Karpas-422 (cell line): Measurements from ENCODE around the gene ATP7B. TPM values are rescaled to one million over a fixed set of nuclear protein-coding genes. Genes with fewer than 3 reads are reported as not detected.
"Not testable (repeated sequence)": the region's sequence is repeated elsewhere in the genome, so short reads cannot be mapped to it uniquely, and the experiment has no call there.

Experiments used
- DNase-seq: peaks from one replicate; pipeline ENCODE4 v3.0.0-alpha.2; 2015
- H2AFZ ChIP-seq: fragments of 200-600 bp; sonication (generic); 2 replicates; pipeline ENCODE4 v1.6.1; 2014; ENCODE audit warnings: antibody characterized with exemption, low read length, mixed read lengths
- H3K27ac ChIP-seq: fragments of 200-600 bp; sonication (generic); 2 replicates; pipeline ENCODE4 v1.5.1; 2014; ENCODE audit warnings: mild to moderate bottlenecking, low read length, moderate library complexity
- H3K27me3 ChIP-seq: fragments of 200-600 bp; sonication (generic); 2 replicates; pipeline ENCODE4 v1.6.1; 2014; ENCODE audit warnings: low read length, mixed read lengths
- H3K36me3 ChIP-seq: fragments of 200-600 bp; sonication (generic); 2 replicates; pipeline ENCODE4 v1.6.1; 2014; ENCODE audit warnings: low read length, mixed read lengths; ENCODE audit not compliant: insufficient read depth
- H3K4me1 ChIP-seq: fragments of 200-600 bp; sonication (generic); 2 replicates; pipeline ENCODE4 v1.6.1; 2014; ENCODE audit warnings: mild to moderate bottlenecking, low read length, mixed read lengths
- H3K4me2 ChIP-seq: fragments of 200-600 bp; sonication (generic); 2 replicates; pipeline ENCODE4 v1.6.1; 2014; ENCODE audit warnings: low read length, low read depth, mild to moderate bottlenecking; ENCODE audit not compliant: poor library complexity, severe bottlenecking
- H3K4me3 ChIP-seq: fragments of 200-600 bp; sonication (generic); 2 replicates; pipeline ENCODE4 v1.5.1; 2014; ENCODE audit warnings: mild to moderate bottlenecking, antibody characterized with exemption, low read length, mixed read lengths
- H3K79me2 ChIP-seq: fragments of 200-600 bp; sonication (generic); 2 replicates; pipeline ENCODE4 v1.6.1; 2014; ENCODE audit warnings: mild to moderate bottlenecking, low read length, mixed read lengths
- H3K9ac ChIP-seq: fragments of 200-600 bp; sonication (generic); 2 replicates; pipeline ENCODE4 v1.6.0; 2014; ENCODE audit warnings: low read length
- H3K9me2 ChIP-seq: fragments of 200-600 bp; sonication (generic), shearing (Covaris generic); replicated peaks from 2 replicates; pipeline ENCODE4 v1.6.0; 2014; ENCODE audit warnings: mild to moderate bottlenecking, low read length, moderate library complexity; ENCODE audit not compliant: insufficient read depth
- H3K9me3 ChIP-seq: fragments of 300-700, 200-600 bp; sonication (generic); 2 replicates; pipeline ENCODE4 v1.6.1; 2014; ENCODE audit warnings: low read length, mixed read lengths
- H4K20me1 ChIP-seq: fragments of 200-600 bp; sonication (generic); 2 replicates; pipeline ENCODE4 v1.6.1; 2014; ENCODE audit warnings: mild to moderate bottlenecking, antibody characterized with exemption, low read length, low read depth; ENCODE audit not compliant: insufficient read depth
- total RNA-seq: library from RNA; depleted of rRNA; stranded (reverse); fragments of >200 nt; shearing (Covaris generic); gene quantifications from 2 replicates; pipeline ENCODE4 v1.2.3, GENCODE V29; 2014; ENCODE audit warnings: low replicate concordance

ATP7B gene
- total RNA-seq, 1 experiment from 2014 or later = 1.1 TPM

DNA sequence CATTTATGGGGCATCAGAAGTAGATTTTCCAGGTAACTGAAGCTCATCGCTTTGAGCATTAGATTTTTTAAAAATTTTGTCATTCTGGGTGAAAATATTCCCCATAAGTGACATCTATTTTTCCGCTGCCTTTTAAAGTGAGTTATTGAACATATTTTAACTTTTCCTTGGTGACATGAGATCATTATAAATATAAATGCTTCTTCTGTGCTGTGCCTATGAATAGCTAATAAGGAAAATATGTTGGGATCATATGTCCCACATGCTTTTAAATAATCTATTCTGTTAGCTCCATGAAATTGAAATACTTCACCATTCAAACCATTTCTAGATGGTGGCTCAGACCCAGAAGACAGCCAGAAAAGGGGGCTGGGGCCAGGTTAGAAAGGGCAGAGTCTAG, 14.1 kb downstream of the ATP7B start:
- H3K4me3 ChIP-seq = no peak overlapping the region
- no peaks in the 10 kb centered on the region for H3K36me3 ChIP-seq
- H3K9ac ChIP-seq = no peak overlapping the region
- H3K79me2 ChIP-seq = no peaks in the 10 kb centered on the region
- no peaks in the 10 kb centered on the region for H3K9me2 ChIP-seq
- H3K27ac ChIP-seq = no peak overlapping the region
- H3K4me2 ChIP-seq = no peak overlapping the region
- no peak for DNase-seq
- H3K27me3 ChIP-seq = no peaks in the 10 kb centered on the region
- no peak overlapping the region for H2AFZ ChIP-seq
- H3K9me3 ChIP-seq = no peaks in the 10 kb centered on the region
- no peaks in the 10 kb centered on the region for H4K20me1 ChIP-seq
- peaks cover 8% of the 10 kb centered on the region for H3K4me1 ChIP-seq

DNA sequence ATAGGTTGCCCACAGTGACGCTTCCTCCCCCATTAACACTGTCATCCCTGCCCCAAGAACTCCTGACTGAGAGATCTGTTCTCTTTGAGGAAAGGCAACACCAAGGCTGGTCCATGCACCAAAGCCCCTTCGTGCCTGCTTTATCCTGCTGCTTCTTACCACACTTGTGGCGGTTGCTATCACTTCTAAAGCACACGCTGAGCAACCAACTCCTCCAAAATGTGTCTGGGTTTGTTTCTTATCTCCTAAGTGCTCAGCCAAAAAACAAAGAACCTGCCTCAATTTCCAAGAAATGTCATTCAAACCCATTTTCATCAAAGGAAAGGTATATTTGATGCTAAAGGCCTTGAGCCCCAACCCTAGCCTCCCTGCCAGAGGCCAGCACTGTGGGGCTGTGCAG, 14.6 kb downstream of the ATP7B start:
- no peak overlapping the region for H2AFZ ChIP-seq
- no peak overlapping the region for H3K4me2 ChIP-seq
- DNase-seq = no peak
- no peaks in the 10 kb centered on the region for H4K20me1 ChIP-seq
- H3K9me2 ChIP-seq = no peaks in the 10 kb centered on the region
- H3K27me3 ChIP-seq = no peaks in the 10 kb centered on the region
- H3K79me2 ChIP-seq = no peaks in the 10 kb centered on the region
- no peak overlapping the region for H3K27ac ChIP-seq
- H3K9me3 ChIP-seq = no peaks in the 10 kb centered on the region
- no peak overlapping the region for H3K4me3 ChIP-seq
- no peak overlapping the region for H3K9ac ChIP-seq
- no peaks in the 10 kb centered on the region for H3K36me3 ChIP-seq
- peaks cover 8% of the 10 kb centered on the region for H3K4me1 ChIP-seq

DNA sequence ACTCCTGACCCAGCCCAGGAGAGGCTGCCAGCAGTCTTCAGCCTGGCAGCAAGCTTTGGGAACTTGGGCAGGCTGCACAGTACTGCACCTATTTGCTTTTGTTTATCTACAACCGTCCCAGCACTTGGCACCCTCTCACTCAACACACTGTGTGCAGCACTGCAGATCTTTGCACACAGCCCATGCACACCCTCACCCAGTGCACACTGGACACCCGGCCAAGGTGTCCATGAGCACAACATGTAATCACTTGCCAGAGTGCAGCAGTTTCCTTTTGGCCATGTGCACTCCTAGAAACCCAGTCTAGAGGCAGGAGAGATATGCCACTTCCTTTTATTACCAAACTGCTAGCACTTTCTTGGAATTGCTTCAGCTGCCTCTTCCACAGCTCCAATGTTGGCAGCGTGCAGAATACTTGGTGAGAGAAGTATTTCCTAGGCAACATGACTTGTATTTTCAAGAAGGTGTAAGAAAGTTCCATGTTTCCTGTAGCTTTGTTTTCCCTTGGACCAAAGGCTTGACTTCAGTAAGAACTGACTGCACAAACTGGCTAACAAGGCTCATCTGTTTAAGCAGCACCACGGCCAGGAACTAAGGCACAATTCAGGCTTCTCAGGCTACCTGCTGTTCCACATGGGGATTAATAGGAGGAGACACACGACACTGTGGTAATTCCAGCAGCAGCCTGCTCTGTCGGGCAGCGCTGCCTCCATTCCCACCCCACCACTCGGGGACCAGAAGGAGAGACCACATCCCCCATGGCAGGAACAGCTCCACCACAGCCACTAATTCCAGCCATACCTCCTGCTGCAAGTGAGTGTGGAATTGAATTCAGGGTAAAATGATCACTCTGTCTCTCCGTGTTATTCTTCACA, 15.3 kb downstream of the ATP7B start:
- Histone ChIP-seq H3K27me3 (no peaks in the 10 kb centered on the region), H3K36me3 (no peaks in the 10 kb centered on the region), H3K27ac (no peak overlapping the region), H2AFZ (no peak overlapping the region), H3K9me3 (no peaks in the 10 kb centered on the region), H3K79me2 (no peaks in the 10 kb centered on the region), H3K9me2 (no peaks in the 10 kb centered on the region), H3K4me1 (peaks cover 8% of the 10 kb centered on the region), H3K9ac (no peak overlapping the region), H3K4me2 (no peak overlapping the region), H3K4me3 (no peak overlapping the region), H4K20me1 (no peaks in the 10 kb centered on the region)
- no peak for DNase-seq

DNA sequence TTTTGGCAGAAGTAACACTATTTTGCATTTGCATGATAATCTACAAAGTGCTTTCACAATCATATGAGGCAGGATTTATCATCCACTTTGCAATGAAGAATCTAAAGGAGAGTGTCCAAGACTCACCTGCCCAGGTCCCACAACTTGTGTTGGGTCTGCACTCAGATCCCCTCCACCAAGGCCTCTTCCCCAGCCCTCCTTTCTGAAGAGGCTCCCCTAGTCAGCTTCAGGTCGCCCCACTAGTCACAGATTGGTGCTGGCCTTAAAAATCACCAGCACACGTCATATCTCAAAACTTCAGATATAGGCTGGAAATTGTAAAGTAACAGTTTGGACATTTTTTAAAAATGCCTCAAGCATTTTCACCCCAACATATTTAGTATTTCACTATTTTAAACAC, 17.5 kb downstream of the ATP7B start:
- H3K27ac ChIP-seq = no peak overlapping the region
- H3K4me1 ChIP-seq = peaks cover 8% of the 10 kb centered on the region
- H2AFZ ChIP-seq = no peak overlapping the region
- H3K4me3 ChIP-seq = no peak overlapping the region
- no peak overlapping the region for H3K9ac ChIP-seq
- no peaks in the 10 kb centered on the region for H3K36me3 ChIP-seq
- no peaks in the 10 kb centered on the region for H3K9me3 ChIP-seq
- no peaks in the 10 kb centered on the region for H3K79me2 ChIP-seq
- no peaks in the 10 kb centered on the region for H3K27me3 ChIP-seq
- H3K9me2 ChIP-seq = no peaks in the 10 kb centered on the region
- no peaks in the 10 kb centered on the region for H4K20me1 ChIP-seq
- DNase-seq = no peak
- H3K4me2 ChIP-seq = no peak overlapping the region

DNA sequence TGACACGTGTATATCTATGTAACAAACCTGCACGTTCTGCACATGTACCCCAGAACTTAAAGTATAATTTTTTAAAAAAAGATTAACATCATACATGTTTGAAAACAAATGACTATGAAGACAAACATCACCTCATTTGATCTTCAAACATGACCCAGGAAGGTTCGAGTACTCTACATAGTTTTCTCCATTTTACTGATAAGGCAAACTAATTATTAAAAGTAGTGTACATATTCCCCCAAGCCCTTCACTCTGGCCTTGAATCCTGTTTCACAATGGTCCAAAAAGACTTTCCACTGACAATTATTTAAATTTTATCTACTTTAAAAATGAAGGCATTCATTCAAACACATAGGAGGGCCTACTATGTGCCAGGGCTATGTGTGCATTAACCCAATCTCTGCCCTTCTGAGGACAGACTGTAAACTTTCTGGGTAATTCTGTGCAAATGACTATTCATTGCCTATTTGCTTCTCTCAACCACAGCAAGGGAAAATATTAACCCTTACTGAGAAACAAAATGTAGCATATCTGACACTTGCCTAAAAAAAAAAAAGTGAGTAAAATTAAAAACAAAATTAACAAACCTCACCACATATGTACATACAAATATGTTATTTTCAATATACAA, 22.1 kb downstream of the ATP7B start:
- H3K79me2 ChIP-seq = no peaks in the 10 kb centered on the region
- H3K4me1 ChIP-seq = no peaks in the 10 kb centered on the region
- no peak for DNase-seq
- no peaks in the 10 kb centered on the region for H4K20me1 ChIP-seq
- H3K4me3 ChIP-seq = no peak overlapping the region
- no peaks in the 10 kb centered on the region for H3K9me3 ChIP-seq
- H2AFZ ChIP-seq = no peak overlapping the region
- no peak overlapping the region for H3K4me2 ChIP-seq
- H3K9ac ChIP-seq = no peak overlapping the region
- H3K27me3 ChIP-seq = no peaks in the 10 kb centered on the region
- no peaks in the 10 kb centered on the region for H3K36me3 ChIP-seq
- no peak overlapping the region for H3K27ac ChIP-seq
- H3K9me2 ChIP-seq = no peaks in the 10 kb centered on the region

DNA sequence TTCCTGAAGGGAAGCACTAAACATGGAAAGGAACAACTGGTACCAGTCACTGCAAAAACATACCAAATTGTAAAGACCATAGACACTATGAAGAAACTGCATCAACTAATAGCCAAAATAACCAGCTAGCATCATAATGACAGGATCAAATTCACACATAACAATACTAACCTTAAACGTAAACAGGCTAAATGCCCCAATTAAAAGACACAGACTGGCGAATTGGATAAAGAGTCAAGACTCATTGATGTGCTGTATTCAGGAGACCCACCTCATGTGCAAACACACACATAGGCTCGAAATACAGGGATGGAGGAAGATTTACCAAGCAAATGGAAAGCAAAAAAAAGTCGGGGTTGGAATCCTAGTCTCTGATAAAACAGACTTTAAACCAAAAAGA, 26.3 kb downstream of the ATP7B start:
- not testable (repeated sequence) for H3K4me1 ChIP-seq, DNase-seq, H4K20me1 ChIP-seq, H3K4me3 ChIP-seq, H3K9ac ChIP-seq, H3K9me2 ChIP-seq, H3K9me3 ChIP-seq, H3K4me2 ChIP-seq, H3K36me3 ChIP-seq, H3K27me3 ChIP-seq, H2AFZ ChIP-seq, H3K27ac ChIP-seq, H3K79me2 ChIP-seq

DNA sequence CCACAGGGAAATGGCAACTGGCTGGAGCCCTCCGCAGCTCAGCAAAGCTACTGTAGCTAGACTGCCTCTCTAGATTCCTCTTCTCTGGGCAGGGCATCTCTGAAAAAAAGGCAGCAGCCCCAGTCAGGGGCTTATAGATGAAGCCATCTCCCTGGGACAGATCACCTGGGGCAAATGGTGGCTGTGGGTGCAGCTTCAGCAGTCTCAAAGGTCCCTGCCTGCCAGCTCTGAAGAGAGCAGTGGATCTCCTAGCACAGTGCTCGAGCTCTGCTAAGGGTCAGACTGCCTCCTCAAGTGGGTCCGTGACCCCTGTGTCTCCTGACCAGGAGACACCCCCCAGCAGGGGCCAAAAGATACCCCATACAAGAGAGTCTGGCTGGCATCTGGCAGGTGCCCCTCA, 28.0 kb downstream of the ATP7B start:
- not testable (repeated sequence) for H4K20me1 ChIP-seq, H3K36me3 ChIP-seq, H3K27ac ChIP-seq, H3K27me3 ChIP-seq, H3K79me2 ChIP-seq, H3K9me2 ChIP-seq, H2AFZ ChIP-seq, H3K4me3 ChIP-seq, H3K9me3 ChIP-seq, H3K4me2 ChIP-seq, H3K4me1 ChIP-seq, H3K9ac ChIP-seq, DNase-seq

DNA sequence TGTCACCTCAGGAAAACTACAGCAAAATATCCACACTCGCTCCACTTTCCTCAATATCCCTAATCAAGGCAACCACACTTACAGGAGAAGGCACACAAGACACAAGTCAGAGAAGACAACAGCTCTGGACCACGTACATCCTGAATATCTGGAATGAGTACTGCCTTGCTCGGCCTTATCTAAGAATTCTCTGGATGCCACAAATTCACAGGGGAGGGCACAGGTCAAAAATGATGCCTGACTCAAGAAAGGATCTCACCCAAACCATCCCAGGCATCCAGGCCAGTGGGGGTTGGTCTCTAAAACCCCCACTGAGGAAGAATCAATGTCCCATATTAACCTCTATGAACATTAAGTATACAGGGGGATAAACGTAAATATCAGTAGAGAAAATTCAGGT, 29.9 kb downstream of the ATP7B start:
- Histone ChIP-seq H3K9me3 (no peaks in the 10 kb centered on the region), H3K4me2 (no peak overlapping the region), H2AFZ (no peak overlapping the region), H3K4me3 (no peak overlapping the region), H3K27ac (no peak overlapping the region), H3K9ac (no peak overlapping the region), H3K4me1 (no peaks in the 10 kb centered on the region), H3K36me3 (no peaks in the 10 kb centered on the region), H4K20me1 (no peaks in the 10 kb centered on the region), H3K9me2 (no peaks in the 10 kb centered on the region), H3K79me2 (no peaks in the 10 kb centered on the region), H3K27me3 (no peaks in the 10 kb centered on the region)
- DNase-seq = no peak
